ENCODE data around the gene ATG101. TPM values are rescaled to one million over a fixed set of nuclear protein-coding genes. Genes with fewer than 3 reads are reported as not detected.

ATG101 gene
- total and polyA plus RNA-seq, 2 of the 8 experiments (the other 6 are each of a cell fraction or from before 2014, with no cell fraction given): 49.8 to 55.9 TPM

GRCh38 chr12:52059582-52060497, 9.9 kb upstream of the ATG101 start:
- Histone ChIP-seq H3K23me2 (ENCODE audit: low read depth, low read length) (no peaks in the 10 kb centered on the region), H3K23ac (ENCODE audit: insufficient read length) (no peak overlapping the region), H4K20me1 (replicated peaks in 1 of 2; ENCODE audit: control insufficient read depth in 1 of 2, insufficient read depth in 2 of 2, low read length in 2 of 2) (peaks cover 2 to 3% of the 10 kb centered on the region in 2 experiments), H3K4me2 (ENCODE audit: insufficient read depth in 1 of 2, low read depth in 2 of 2, low read length in 2 of 2) (no peak overlapping the region), H2BK20ac (ENCODE audit: low read length) (no peak overlapping the region), H3K79me1 (ENCODE audit: low read depth, low read length) (no peaks in the 10 kb centered on the region), H3K79me2 (ENCODE audit: control insufficient read depth in 1 of 2, insufficient read depth in 2 of 2, low read length in 2 of 2) (no peaks in the 10 kb centered on the region), H4K8ac (ENCODE audit: extremely low read depth, insufficient read depth, low read length) (no peak overlapping the region), H3K9ac (replicated peaks in 1 of 4; ENCODE audit: extremely low read depth in 1 of 4, low read depth in 3 of 4, low read length in 3 of 4) (no peak overlapping the region), H2AK5ac (ENCODE audit: low read depth, low read length) (no peak overlapping the region), H3K27ac (ENCODE audit: low read depth, low read length) (no peak overlapping the region), H4K5ac (ENCODE audit: insufficient read length, low read depth, low read length) (no peak overlapping the region), H3K36me3 (ENCODE audit: control insufficient read depth in 2 of 4, insufficient read depth in 4 of 4, low read length in 3 of 4) (peaks cover 0 to 6% (median 4%) of the 10 kb centered on the region in 4 experiments; a peak in 4 of 8 replicates), H3K56ac (replicated peaks; ENCODE audit: insufficient read length, low read depth, low read length) (no peak overlapping the region), H3K9me3 (ENCODE audit: insufficient read depth in 2 of 2, low read depth in 1 of 2, low read length in 1 of 2) (no peaks in the 10 kb centered on the region), H3K18ac (ENCODE audit: extremely low read depth, low read length) (no peak overlapping the region), H3K4me1 (replicated peaks in 1 of 4; ENCODE audit: control insufficient read depth in 3 of 4, insufficient read depth in 4 of 4, low read length in 3 of 4) (no peaks in the 10 kb centered on the region; a peak in 1 of 7 replicates), H2BK120ac (replicated peaks; ENCODE audit: low read depth, low read length) (no peak overlapping the region), H2AFZ (ENCODE audit: low read length) (no peak overlapping the region), H2BK15ac (ENCODE audit: low read length) (no peak overlapping the region), H2BK12ac (ENCODE audit: low read depth, low read length) (no peak overlapping the region), H2BK5ac (ENCODE audit: low read depth, low read length) (no peak overlapping the region), H3K4me3 (ENCODE audit: extremely low read depth in 1 of 4, insufficient read depth in 2 of 4, low read depth in 3 of 4, low read length in 4 of 4) (no peak overlapping the region), H4K91ac (replicated peaks; ENCODE audit: insufficient read length, low read length) (no peak overlapping the region), H3K14ac (ENCODE audit: insufficient read length) (no peak overlapping the region), H3K4ac (replicated peaks; ENCODE audit: insufficient read length, low read depth, low read length) (no peak overlapping the region), H3K27me3 (replicated peaks in 1 of 4; ENCODE audit: control insufficient read depth in 3 of 4, extremely low read depth in 1 of 4, insufficient read depth in 3 of 4, low read length in 3 of 4) (0 out of 7 replicates have a peak, but pooled peaks cover 0 to 2% (median 0%) of the 10 kb centered on the region in 4 experiments)
- FAIRE-seq (no peak), DNase-seq (ENCODE audit: low read depth in 1 of 2, low spot score in 2 of 2) (no peak)
- ChIA-PET POLR2A (ENCODE audit: partially characterized antibody) (interaction anchor here (0.8 to 3.0 kb wide), 7 partner anchors 9 to 27 kb away, joined by 3 to 8 read pairs (median 3); partner anchors contain the start of genes ATG101 and NR4A1), CTCF (ENCODE audit: partially characterized antibody) (interaction anchor here (0.9 to 34.1 kb wide), 15 partner anchors 8 to 267 kb away, joined by 3 to 1022 read pairs (median 3); partner anchors contain the start of gene ATG101)
- 92% methylated on average over 12 of the region's 12 CpGs; no CpG with 5 or more reads in 1 of the 2 experiments for WGBS, 2 experiments (ENCODE audit: extremely low coverage in 1 of 2, insufficient coverage in 1 of 2, insufficient read length in 1 of 2, insufficient replicate concordance in 2 of 2, low coverage in 1 of 2, low lambda C conversion rate in 2 of 2, missing lambda C conversion rate in 1 of 2)
- no peak for TF ChIP-seq NANOG (IDR thresholded peaks at IDR 0.05; ENCODE audit: insufficient read depth, low read depth, low read length, poor library complexity, severe bottlenecking)
- TF ChIP-seq POLR2A (IDR thresholded peaks at IDR 0.05; ENCODE audit: control extremely low read depth in 1 of 2, low read depth in 2 of 2, low read length in 2 of 2): peak in 1 of 2 experiments; percentile 42; a peak in 1 of 3 replicates

All from H1 (cell line).